Natural killer cell (primary cell): ENCODE data around the gene COL6A2. TPM values are rescaled to one million over a fixed set of nuclear protein-coding genes. Genes with fewer than 3 reads are reported as not detected.

Source experiments
- ATAC-seq, 3 donors: fragments of 150-1000 bp in 2 of 3; fragments of 200-7000 bp in 1 of 3; cut with Tn5 transposase; 1 replicate in 1 of 3; 2 replicates in 2 of 3; pipeline ENCODE4 v1.10.0; 2021; ENCODE audit warnings: mild to moderate bottlenecking in 2 of 3, moderate library complexity in 2 of 3
- DNase-seq, 2 donors: peaks; one replicate each; pipeline versions ENCODE4 v3.0.0 to v3.0.0-alpha.2; 2013 to 2021; ENCODE audit warnings: mixed read lengths in 1 of 2
- H3K27ac ChIP-seq: one replicate; pipeline ENCODE4 v1.5.1; 2013; ENCODE audit warnings: mild to moderate bottlenecking, low read length
- H3K27me3 ChIP-seq: one replicate; pipeline ENCODE4 v1.6.1; 2013; ENCODE audit warnings: low read length; ENCODE audit not compliant: control insufficient read depth, insufficient read depth
- H3K36me3 ChIP-seq: one replicate; pipeline ENCODE4 v1.6.1; 2013; ENCODE audit warnings: low read length; ENCODE audit not compliant: control insufficient read depth, insufficient read depth
- H3K4me1 ChIP-seq: one replicate; pipeline ENCODE4 v1.6.1; 2013; ENCODE audit warnings: low read length; ENCODE audit not compliant: control insufficient read depth, insufficient read depth
- H3K4me3 ChIP-seq: one replicate; pipeline ENCODE4 v1.5.1; 2013; ENCODE audit warnings: low read length
- H3K9me3 ChIP-seq: one replicate; pipeline ENCODE4 v1.6.1; 2013; ENCODE audit warnings: low read length; ENCODE audit not compliant: control insufficient read depth, insufficient read depth
- H3K27ac Mint-ChIP-seq, 2 donors: one replicate each; pipeline ENCODE4 v1.8.0; 2022; ENCODE audit warnings: mild to moderate bottlenecking in 2 of 2, mixed read lengths in 2 of 2, moderate library complexity in 1 of 2
- H3K27me3 Mint-ChIP-seq, 2 donors: one replicate each; pipeline ENCODE4 v1.8.0; 2022; ENCODE audit warnings: low read depth in 2 of 2, mixed read lengths in 2 of 2
- H3K36me3 Mint-ChIP-seq: one replicate; pipeline ENCODE4 v1.8.0; 2022; ENCODE audit warnings: mixed read lengths
- H3K4me1 Mint-ChIP-seq, 2 donors: one replicate each; pipeline ENCODE4 v1.8.0; 2022; ENCODE audit warnings: mixed read lengths in 2 of 2
- H3K4me3 Mint-ChIP-seq: one replicate; pipeline ENCODE4 v1.8.0; 2022; ENCODE audit warnings: mild to moderate bottlenecking, moderate library complexity, mixed read lengths
- H3K9me3 Mint-ChIP-seq, 2 donors: one replicate each; pipeline ENCODE4 v1.8.0; 2022; ENCODE audit warnings: mixed read lengths in 2 of 2
- CTCF ChIP-seq: fragments of 200-600 bp; IDR thresholded peaks from one replicate; pipeline ENCODE4 v1.8.0; 2022; ENCODE audit warnings: antibody characterized with exemption
- WGBS: methylation state at CpG from one replicate; pipeline ENCODE4 v1.1.7; 2013; ENCODE audit warnings: missing lambda C conversion rate; ENCODE audit not compliant: insufficient coverage; 5-methylcytosine and 5-hydroxymethylcytosine counted together
- intact Hi-C: fragments of 100-400 bp; cut with micrococcal nuclease; formaldehyde crosslinking; loops from one replicate; pipeline ENCODE4 v1.14.2; 2022
- total RNA-seq, 4 donors: library from RNA; stranded (reverse); fragments of 120-200 nt in 1 of 4; gene quantifications; one replicate each; pipeline versions ENCODE4 v1.2.3 to v1.2.4, GENCODE V29; 2013 to 2022

Gene COL6A2
- total RNA-seq, 3 donors from 2014 or later (not counting 1 experiment from before 2014, with no cell fraction given): 93.9 to 110 (median 97.2) TPM

- no peaks in the 10 kb centered on the region for H3K9me3 Mint-ChIP-seq
- Histone ChIP-seq H3K9me3 (no peaks in the 10 kb centered on the region), H3K4me1 (peaks cover 29% of the 10 kb centered on the region), H3K36me3 (no peaks in the 10 kb centered on the region), H3K27me3 (peaks cover 3% of the 10 kb centered on the region), H3K27ac (peak overlapping the region; percentile 82), H3K4me3 (no peak overlapping the region)
- intact Hi-C loops: loop anchor here (5.0 kb wide), 1 partner anchor 81 kb away; no protein-coding TSS in a partner anchor
- 65% methylated on average over 30 of the region's 31 CpGs for WGBS
- peak; percentile 60 to 61 for DNase-seq
- ATAC-seq: peak; percentile 59 to 82 (median 72)
- no peaks in the 10 kb centered on the region for H3K36me3 Mint-ChIP-seq
- TF ChIP-seq CTCF: no peak
- H3K4me3 Mint-ChIP-seq: no peak overlapping the region
- peaks cover 3 to 7% of the 10 kb centered on the region in 2 donors for H3K27me3 Mint-ChIP-seq
- peaks cover 10 to 11% of the 10 kb centered on the region in 2 donors for H3K4me1 Mint-ChIP-seq
- peak overlapping the region; percentile 76 to 79 for H3K27ac Mint-ChIP-seq
These were observed 44.9 kb upstream of the COL6A2 start for GRCh38 chr21:46052703-46053651.

- intact Hi-C loops: loop anchor here (5.0 kb wide), 1 partner anchor 82 kb away; no protein-coding TSS in a partner anchor
- no peak for TF ChIP-seq CTCF
- DNase-seq (no peak), ATAC-seq (no peak)
- H3K9me3 Mint-ChIP-seq: no peaks in the 10 kb centered on the region
- H3K27me3 Mint-ChIP-seq: peaks cover 12 to 14% of the 10 kb centered on the region in 2 donors
- Histone ChIP-seq H3K36me3 (no peaks in the 10 kb centered on the region), H3K27me3 (peaks cover 3% of the 10 kb centered on the region), H3K9me3 (no peaks in the 10 kb centered on the region), H3K4me3 (no peak overlapping the region), H3K4me1 (peaks cover 34% of the 10 kb centered on the region), H3K27ac (no peak overlapping the region)
- H3K4me3 Mint-ChIP-seq: no peak overlapping the region
- H3K27ac Mint-ChIP-seq: peak overlapping the region in 1 of 2 donors; percentile 79
- H3K36me3 Mint-ChIP-seq: no peaks in the 10 kb centered on the region
- 99% methylated on average over 7 of the region's 10 CpGs for WGBS
- H3K4me1 Mint-ChIP-seq: peaks cover 16 to 21% of the 10 kb centered on the region in 2 donors
These were observed 43.9 kb upstream of the COL6A2 start for GRCh38 chr21:46054031-46054430.

- Mint-ChIP-seq H3K4me3 (no peak overlapping the region), H3K27me3 (peaks cover 14 to 16% of the 10 kb centered on the region in 2 donors), H3K4me1 (peaks cover 16 to 21% of the 10 kb centered on the region in 2 donors), H3K36me3 (no peaks in the 10 kb centered on the region), H3K9me3 (no peaks in the 10 kb centered on the region), H3K27ac (no peak overlapping the region)
- no peak overlapping the region for H3K4me3 ChIP-seq
- H3K9me3 ChIP-seq: no peaks in the 10 kb centered on the region
- WGBS: 94% methylated on average over 12 of the region's 12 CpGs
- no peak for TF ChIP-seq CTCF
- intact Hi-C loops: loop anchor here (5.0 kb wide), 1 partner anchor 82 kb away; no protein-coding TSS in a partner anchor
- no peaks in the 10 kb centered on the region for H3K36me3 ChIP-seq
- peaks cover 3% of the 10 kb centered on the region for H3K27me3 ChIP-seq
- peaks cover 34% of the 10 kb centered on the region for H3K4me1 ChIP-seq
- ATAC-seq (no peak), DNase-seq (no peak)
- H3K27ac ChIP-seq: no peak overlapping the region
These were observed 43.4 kb upstream of the COL6A2 start for GRCh38 chr21:46054451-46054881.
